KMS-11 (cell line): ENCODE data around the gene ATL2.

Source experiments
- H2AFZ ChIP-seq: fragments of 200-600 bp; sonication (generic); 2 replicates; pipeline ENCODE4 v1.6.1; 2016; ENCODE audit warnings: antibody characterized with exemption, mixed run types, low read depth
- H3K27ac ChIP-seq: fragments of 200-600 bp; sonication (generic); 2 replicates; pipeline ENCODE4 v1.6.1; 2016; ENCODE audit warnings: mild to moderate bottlenecking, mixed run types
- H3K27me3 ChIP-seq: fragments of 200-600 bp; sonication (generic); 2 replicates; pipeline ENCODE4 v1.6.1; 2017; ENCODE audit warnings: mild to moderate bottlenecking, low read depth, mixed run types, moderate library complexity; ENCODE audit not compliant: insufficient read depth
- H3K36me3 ChIP-seq: fragments of 200-600 bp; sonication (generic); 2 replicates; pipeline ENCODE4 v1.6.1; 2017; ENCODE audit warnings: mild to moderate bottlenecking, mixed run types; ENCODE audit not compliant: insufficient read depth
- H3K4me1 ChIP-seq: fragments of 200-600 bp; sonication (generic); 2 replicates; pipeline ENCODE4 v1.6.1; 2016; ENCODE audit warnings: mild to moderate bottlenecking, low read depth, mixed run types; ENCODE audit not compliant: poor library complexity, severe bottlenecking
- H3K4me2 ChIP-seq: fragments of 200-600 bp; sonication (generic); 2 replicates; pipeline ENCODE4 v1.7.0; 2016; ENCODE audit warnings: mild to moderate bottlenecking, mixed run types
- H3K4me3 ChIP-seq: fragments of 200-600 bp; sonication (generic); IDR thresholded peaks from 2 replicates; pipeline ENCODE4 v1.6.1; 2017; ENCODE audit warnings: low read depth, low read length, mixed read lengths; ENCODE audit not compliant: insufficient read depth
- H3K79me2 ChIP-seq: fragments of 200-600 bp; sonication (generic); 2 replicates; pipeline ENCODE4 v1.6.1; 2016; ENCODE audit warnings: low read depth, mixed run types; ENCODE audit not compliant: insufficient read depth
- H3K9ac ChIP-seq: fragments of 200-600 bp; sonication (generic); 2 replicates; pipeline ENCODE4 v1.6.1; 2016; ENCODE audit warnings: mild to moderate bottlenecking, mixed run types
- H4K20me1 ChIP-seq: fragments of 200-600 bp; sonication (generic); 2 replicates; pipeline ENCODE4 v1.6.1; 2016; ENCODE audit warnings: mild to moderate bottlenecking, mixed run types; ENCODE audit not compliant: insufficient read depth
- CTCF ChIP-seq: fragments of 200-600 bp; sonication (generic); conservative IDR thresholded peaks from 2 replicates; pipeline ENCODE4 v1.6.1; 2017; ENCODE audit warnings: low read depth, mild to moderate bottlenecking, antibody characterized with exemption, low read length, moderate library complexity, mixed read lengths

ATL2 gene

DNA sequence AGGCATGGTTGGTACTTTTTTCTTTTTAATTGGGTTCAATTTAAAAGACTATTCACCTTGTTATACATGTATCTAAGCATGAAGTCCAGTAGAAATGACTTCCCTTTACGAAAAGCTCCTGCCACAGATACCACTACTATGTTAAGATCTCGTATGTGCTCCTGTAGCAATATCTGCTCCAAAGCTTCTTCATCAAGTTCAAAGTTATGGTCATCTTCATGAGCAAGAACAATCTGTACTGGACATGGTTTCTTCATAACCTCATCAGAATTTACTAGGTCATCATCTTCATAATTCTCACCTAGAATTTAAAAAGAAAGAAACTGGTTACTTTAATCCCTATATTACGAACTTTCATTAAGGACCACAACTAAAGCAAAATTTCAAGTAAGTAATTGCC lies 33.9 kb downstream of the ATL2 start:
- Histone ChIP-seq H4K20me1 (peaks cover 10% of the 10 kb centered on the region; the same call in 1 of the 2 replicates), H3K27me3 (no peaks in the 10 kb centered on the region), H2AFZ (no peak overlapping the region), H3K36me3 (peaks cover 10% of the 10 kb centered on the region; the same call in 1 of the 2 replicates), H3K79me2 (peaks cover 46% of the 10 kb centered on the region), H3K27ac (no peak overlapping the region), H3K4me1 (peaks cover 6% of the 10 kb centered on the region), H3K4me2 (no peak overlapping the region), H3K9ac (no peak overlapping the region), H3K4me3 (no peak overlapping the region)
- TF ChIP-seq CTCF = no peak

- Histone ChIP-seq H3K4me3 (no peak overlapping the region), H3K27me3 (no peaks in the 10 kb centered on the region), H3K79me2 (peaks cover 9% of the 10 kb centered on the region; the same call in 1 of the 2 replicates), H3K9ac (no peak overlapping the region), H3K27ac (no peak overlapping the region), H4K20me1 (no peaks in the 10 kb centered on the region; the same call in 1 of the 2 replicates), H3K4me2 (no peak overlapping the region), H3K36me3 (peaks cover 2% of the 10 kb centered on the region; the same call in 1 of the 2 replicates), H2AFZ (no peak overlapping the region), H3K4me1 (no peaks in the 10 kb centered on the region)
- TF ChIP-seq CTCF = no peak
Observed at GRCh38 chr2:38336621-38337020, 40.5 kb downstream of the ATL2 start.

DNA sequence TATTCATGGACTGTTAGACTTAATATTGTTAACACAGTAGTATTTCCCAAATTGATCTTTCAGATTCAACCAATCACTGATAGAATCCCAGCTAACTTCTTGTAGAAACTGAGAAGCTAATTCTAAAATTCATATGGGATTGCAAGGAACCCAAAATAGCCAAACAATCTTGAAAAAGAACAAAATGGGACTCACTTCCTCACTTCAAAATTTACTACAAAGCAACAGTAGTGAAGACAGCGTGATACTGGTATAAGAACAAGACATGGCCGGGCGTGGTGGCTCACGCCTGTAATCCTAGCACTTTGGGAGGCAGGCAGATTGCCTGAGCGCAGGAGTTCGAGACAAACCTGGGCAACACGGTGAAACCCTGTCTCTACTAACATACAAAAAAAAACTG lies 46.3 kb downstream of the ATL2 start:
- H4K20me1 ChIP-seq = no peaks in the 10 kb centered on the region
- H3K4me2 ChIP-seq = no peak overlapping the region
- H3K27me3 ChIP-seq = no peaks in the 10 kb centered on the region
- H3K79me2 ChIP-seq = peaks cover 41% of the 10 kb centered on the region
- no peak overlapping the region for H2AFZ ChIP-seq
- no peak overlapping the region for H3K4me3 ChIP-seq
- no peaks in the 10 kb centered on the region; the same call in 1 of the 2 replicates for H3K36me3 ChIP-seq
- TF ChIP-seq CTCF = no peak
- H3K9ac ChIP-seq = no peak overlapping the region
- H3K4me1 ChIP-seq = no peaks in the 10 kb centered on the region
- H3K27ac ChIP-seq = no peak overlapping the region

GRCh38 chr2:38327580-38327979 lies 49.5 kb downstream of the ATL2 start:
- Histone ChIP-seq H3K79me2 (peaks cover 32% of the 10 kb centered on the region), H3K4me2 (no peak overlapping the region), H2AFZ (no peak overlapping the region), H4K20me1 (no peaks in the 10 kb centered on the region; the same call in 1 of the 2 replicates), H3K4me3 (no peak overlapping the region), H3K36me3 (no peaks in the 10 kb centered on the region; the same call in 1 of the 2 replicates), H3K9ac (no peak overlapping the region), H3K4me1 (peaks cover 3% of the 10 kb centered on the region), H3K27ac (no peak overlapping the region), H3K27me3 (no peaks in the 10 kb centered on the region)
- TF ChIP-seq CTCF = no peak
